Astrocyte of the spinal cord (primary cell): ENCODE measurements around the gene RPL3.
A peak's percentile ranks its signal among the peaks of the same experiment; 100 is the strongest.
"Not testable (repeated sequence)": the region's sequence is repeated elsewhere in the genome, so short reads cannot be mapped to it uniquely, and the experiment has no call there.

Source experiments
- DNase-seq: peaks from one replicate; pipeline ENCODE4 v3.0.0; 2011; ENCODE audit warnings: low read depth, low spot score
- H3K4me3 ChIP-seq: 2 replicates; pipeline ENCODE4 v1.5.1; 2011; ENCODE audit warnings: low read depth, mild to moderate bottlenecking, low read length, moderate library complexity
- CTCF ChIP-seq: IDR thresholded peaks from 2 replicates; pipeline ENCODE4 v1.5.1; 2012; ENCODE audit warnings: low read depth, mild to moderate bottlenecking, low read length, inconsistent platforms
- in situ Hi-C: cut with HindIII; loops from 2 replicates; pipeline ENCODE4 v1.10.0; 2017; ENCODE audit warnings: low sequenced_read_pairs

Gene RPL3

GRCh38 chr22:39327995-39328754 lies 8.8 kb upstream of the RPL3 start:
- DNase-seq = no peak
- H3K4me3 ChIP-seq = no peak overlapping the region
- in situ Hi-C loops = no loop called here
- TF ChIP-seq CTCF = no peak

- in situ Hi-C loops = no loop called here
These were observed 6.0 kb upstream of the RPL3 start for GRCh38 chr22:39325392-39325932.

GRCh38 chr22:39320616-39321029 lies 1.2 kb upstream of the RPL3 start:
- H3K4me3 ChIP-seq, in situ Hi-C loops, DNase-seq: not testable (repeated sequence)

More at GRCh38 chr22:39325392-39325932, 6.0 kb upstream of the RPL3 start:
- DNase-seq = no peak
- no peak overlapping the region for H3K4me3 ChIP-seq
- no peak for TF ChIP-seq CTCF

- peak overlapping the region; percentile 98 for H3K4me3 ChIP-seq
- no peak for DNase-seq
- in situ Hi-C loops = no loop called here
- no peak for TF ChIP-seq CTCF
These were observed 728 bp downstream of the RPL3 start for GRCh38 chr22:39318507-39319283.

GRCh38 chr22:39317775-39318506 lies 1.5 kb downstream of the RPL3 start:
- H3K4me3 ChIP-seq = peak overlapping the region; percentile 98
- in situ Hi-C loops = no loop called here
- TF ChIP-seq CTCF = no peak
- DNase-seq = peak; percentile 39

- in situ Hi-C loops = no loop called here
- H3K4me3 ChIP-seq = peak overlapping the region; percentile 98
- TF ChIP-seq CTCF = no peak
- no peak for DNase-seq
These were observed 2.2 kb downstream of the RPL3 start for GRCh38 chr22:39317084-39317774.
